ENCODE results near the gene AGPAT1.

DNA sequence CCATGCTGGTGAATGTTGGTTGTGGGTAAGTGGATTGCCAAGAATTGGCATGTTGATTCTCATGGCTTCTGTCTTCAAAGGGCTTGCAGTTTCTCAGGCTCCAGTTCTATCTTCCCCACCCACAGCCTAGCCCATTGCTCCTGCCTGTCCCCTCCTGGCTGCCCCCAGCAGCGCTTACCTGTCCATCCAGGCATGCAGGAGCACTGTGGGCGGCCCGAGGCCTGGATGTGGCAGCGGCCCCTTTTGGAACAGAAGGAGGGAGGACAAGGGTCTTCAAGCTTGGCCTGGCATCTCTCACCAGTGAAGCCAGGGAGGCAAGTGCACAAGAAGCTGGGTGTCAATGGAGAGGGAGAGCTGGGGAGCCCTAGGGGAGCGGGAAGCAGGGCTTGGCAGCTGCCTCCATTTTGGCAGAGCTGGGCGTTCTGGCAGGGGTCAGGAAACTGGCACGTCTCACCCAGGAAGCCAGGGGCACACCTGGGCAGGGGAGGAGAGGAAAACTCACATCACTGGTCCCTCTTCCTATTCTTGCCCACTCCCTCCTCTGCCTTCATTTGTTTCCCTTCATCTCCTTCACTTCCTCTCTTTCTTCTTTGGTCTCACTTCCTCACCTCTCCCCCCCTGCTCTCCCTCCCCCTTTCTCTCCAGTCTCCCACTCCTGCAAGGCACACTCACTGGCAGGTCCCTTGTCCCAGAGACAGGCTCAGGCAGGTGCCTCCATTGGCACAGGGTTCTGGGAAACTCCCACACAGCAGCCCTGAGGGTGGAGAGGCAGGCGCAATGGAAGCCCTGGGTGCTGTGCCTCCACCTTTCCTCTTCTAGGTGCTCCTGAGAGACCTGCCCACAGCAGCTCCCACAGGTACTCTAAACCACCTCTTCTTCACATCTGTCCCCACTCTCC lies 46.7 kb upstream of the AGPAT1 start:
- TF ChIP-seq, protein P1, sequence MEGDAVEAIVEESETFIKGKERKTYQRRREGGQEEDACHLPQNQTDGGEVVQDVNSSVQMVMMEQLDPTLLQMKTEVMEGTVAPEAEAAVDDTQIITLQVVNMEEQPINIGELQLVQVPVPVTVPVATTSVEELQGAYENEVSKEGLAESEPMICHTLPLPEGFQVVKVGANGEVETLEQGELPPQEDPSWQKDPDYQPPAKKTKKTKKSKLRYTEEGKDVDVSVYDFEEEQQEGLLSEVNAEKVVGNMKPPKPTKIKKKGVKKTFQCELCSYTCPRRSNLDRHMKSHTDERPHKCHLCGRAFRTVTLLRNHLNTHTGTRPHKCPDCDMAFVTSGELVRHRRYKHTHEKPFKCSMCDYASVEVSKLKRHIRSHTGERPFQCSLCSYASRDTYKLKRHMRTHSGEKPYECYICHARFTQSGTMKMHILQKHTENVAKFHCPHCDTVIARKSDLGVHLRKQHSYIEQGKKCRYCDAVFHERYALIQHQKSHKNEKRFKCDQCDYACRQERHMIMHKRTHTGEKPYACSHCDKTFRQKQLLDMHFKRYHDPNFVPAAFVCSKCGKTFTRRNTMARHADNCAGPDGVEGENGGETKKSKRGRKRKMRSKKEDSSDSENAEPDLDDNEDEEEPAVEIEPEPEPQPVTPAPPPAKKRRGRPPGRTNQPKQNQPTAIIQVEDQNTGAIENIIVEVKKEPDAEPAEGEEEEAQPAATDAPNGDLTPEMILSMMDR (IDR thresholded peaks at IDR 0.05; ENCODE audit: poor library complexity) = no peak
- TF ChIP-seq EZH2phosphoT487 (IDR thresholded peaks at IDR 0.05; ENCODE audit: low read depth, severe bottlenecking, unreplicated experiment) (no peak), EZH2 (IDR thresholded peaks at IDR 0.05; ENCODE audit: borderline replicate concordance) (no peak)
